HG03469 (cell line): ENCODE data around the gene ANKRD31.
"Not testable (repeated sequence)": the region's sequence is repeated elsewhere in the genome, so short reads cannot be mapped to it uniquely, and the experiment has no call there.

Experiments used
- ATAC-seq: cut with Tn5 transposase; IDR thresholded peaks from one replicate; pipeline ENCODE4 v1.9.1; 2021; ENCODE audit warnings: mild to moderate bottlenecking, moderate library complexity, moderate number of reproducible peaks; ENCODE audit not compliant: unreplicated experiment

Gene ANKRD31

DNA sequence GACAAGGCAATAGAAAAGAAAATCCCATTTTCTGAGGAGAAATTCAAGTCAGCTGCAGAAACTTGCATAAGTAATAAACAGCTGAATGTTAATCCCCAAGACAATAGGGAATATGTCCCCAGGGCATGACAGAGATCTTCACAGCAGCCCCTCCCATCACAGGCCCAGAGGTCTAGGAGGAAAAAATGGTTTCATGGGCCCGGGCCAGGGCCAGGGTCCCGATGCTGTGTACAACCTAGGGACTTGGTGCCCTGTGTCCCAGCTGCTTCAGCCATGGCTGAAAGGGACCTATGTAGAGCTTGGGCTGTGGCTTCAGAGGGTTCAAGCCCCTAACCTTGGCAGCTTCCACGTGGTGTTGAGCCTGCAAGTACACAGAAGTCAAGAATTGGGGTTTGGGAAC is 75.2 kb downstream of the ANKRD31 start:
- not testable (repeated sequence) for ATAC-seq

DNA sequence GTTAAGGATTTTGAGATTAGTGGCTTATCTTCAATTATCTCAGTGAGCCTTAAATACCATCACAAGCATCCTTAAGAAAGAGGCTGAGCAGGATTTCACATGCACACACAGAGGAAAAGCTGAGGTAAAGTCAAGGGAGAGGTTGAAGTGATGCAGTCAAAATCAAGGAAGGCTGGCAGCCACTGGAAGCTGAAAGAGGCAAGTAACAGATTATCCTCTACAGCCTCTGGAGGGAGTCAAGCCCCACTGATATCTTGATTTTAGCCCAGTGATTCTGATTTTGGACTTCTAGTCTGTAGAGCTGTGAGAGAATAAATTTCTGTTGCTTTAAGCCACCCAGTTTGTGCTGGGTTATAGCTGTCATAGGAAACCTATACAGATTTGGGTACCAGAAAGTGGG is 80.1 kb downstream of the ANKRD31 start:
- no peak for ATAC-seq

GRCh38 chr5:75152860-75153259 is 83.8 kb downstream of the ANKRD31 start:
- no peak for ATAC-seq

DNA sequence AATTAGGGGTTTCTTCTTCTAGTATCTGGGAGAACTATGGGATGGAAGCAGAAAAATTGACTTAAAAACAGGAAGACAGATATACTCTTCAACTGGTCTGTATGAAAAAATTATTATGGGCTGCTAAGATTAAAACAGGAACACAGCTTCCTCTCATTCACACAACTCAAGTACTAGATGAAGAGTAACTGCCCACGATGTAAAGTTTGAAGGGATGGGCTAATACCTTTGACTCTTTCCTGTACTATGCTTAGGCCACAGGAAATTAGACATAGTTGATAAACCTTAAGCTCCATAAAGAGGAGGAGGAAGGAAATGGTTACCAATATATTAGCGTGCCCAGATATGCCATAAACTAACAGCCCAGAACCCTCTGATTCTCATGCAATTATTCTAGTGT is 88.6 kb downstream of the ANKRD31 start:
- no peak for ATAC-seq

GRCh38 chr5:75142566-75143136 is 94.0 kb downstream of the ANKRD31 start:
- no peak for ATAC-seq

DNA sequence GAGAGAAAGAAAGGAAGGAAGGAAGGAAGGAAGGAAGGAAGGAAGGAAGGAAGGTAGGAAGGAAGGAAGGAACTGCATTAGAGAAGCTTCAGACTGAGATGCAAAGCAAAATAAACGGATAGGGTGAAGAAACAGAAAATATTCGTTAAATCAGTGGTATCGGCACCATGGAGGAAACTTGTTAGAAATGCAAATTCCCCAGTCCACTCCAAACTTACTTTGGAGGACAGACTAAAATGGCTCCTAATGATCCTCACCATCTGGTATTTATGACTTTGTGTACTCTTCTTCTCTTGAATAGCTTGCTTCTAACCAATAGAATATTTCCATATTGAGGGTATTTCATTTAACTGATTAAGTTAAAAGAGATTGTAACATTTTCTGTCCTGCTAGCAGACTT is 96.4 kb downstream of the ANKRD31 start:
- ATAC-seq, result no peak

DNA sequence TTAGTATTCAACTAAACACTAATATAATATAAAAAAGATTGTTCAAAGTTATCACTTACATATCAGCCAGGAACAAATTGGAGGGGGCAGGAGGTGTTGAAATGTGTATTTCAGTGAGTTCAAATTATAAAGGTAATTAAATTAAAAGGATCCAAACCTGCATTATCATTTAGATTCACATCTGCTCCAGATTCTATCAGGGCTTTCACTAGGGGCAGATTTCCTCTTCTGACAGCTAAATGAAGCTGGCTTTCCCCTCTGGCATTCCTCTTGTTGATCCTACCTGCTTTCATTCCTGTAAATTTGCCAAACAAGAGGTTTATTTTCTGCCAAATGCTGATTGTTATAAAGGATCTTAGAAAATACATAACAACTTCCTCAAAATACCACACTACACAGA is 98.0 kb downstream of the ANKRD31 start:
- ATAC-seq, result no peak

- no peak for ATAC-seq
These were observed 105.8 kb downstream of the ANKRD31 start for GRCh38 chr5:75130818-75131349.

DNA sequence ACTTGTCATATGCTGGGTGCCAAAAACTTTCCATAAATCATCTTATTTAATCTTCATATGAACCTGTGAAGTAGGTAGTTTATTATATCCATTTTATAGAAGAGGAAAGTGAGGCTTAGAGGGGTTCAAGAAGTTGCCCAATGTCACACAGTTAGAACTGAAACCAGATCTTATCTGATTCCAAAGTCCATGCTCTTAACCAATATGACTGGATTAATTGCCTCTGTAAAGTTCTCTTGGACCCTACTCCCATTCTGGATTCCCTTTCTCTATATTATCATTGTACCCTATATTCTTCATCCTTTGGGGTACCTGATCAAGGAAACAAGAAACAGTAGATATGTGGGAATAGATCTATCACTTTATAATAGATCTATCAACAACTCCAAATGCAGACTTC is 119.8 kb downstream of the ANKRD31 start:
- ATAC-seq, result no peak

DNA sequence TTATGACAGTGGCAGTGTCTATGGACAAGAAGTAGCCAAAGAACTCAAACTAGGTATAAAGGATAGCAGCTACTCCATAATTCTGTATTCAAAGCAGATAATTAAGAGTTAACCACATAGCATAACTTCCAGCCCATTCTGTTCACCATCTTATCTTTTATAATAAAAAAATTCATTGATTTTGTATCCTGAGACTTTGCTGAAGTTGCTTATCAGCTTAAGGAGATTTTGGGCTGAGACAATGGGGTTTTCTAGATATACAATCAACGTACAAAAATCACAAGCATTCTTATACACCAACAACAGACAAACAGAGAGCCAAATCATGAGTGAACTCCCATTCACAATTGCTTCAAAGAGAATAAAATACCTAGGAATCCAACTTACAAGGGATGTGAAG is 122.4 kb downstream of the ANKRD31 start:
- not testable (repeated sequence) for ATAC-seq

GRCh38 chr5:75113354-75114113 is 123.1 kb downstream of the ANKRD31 start:
- ATAC-seq, result no peak

DNA sequence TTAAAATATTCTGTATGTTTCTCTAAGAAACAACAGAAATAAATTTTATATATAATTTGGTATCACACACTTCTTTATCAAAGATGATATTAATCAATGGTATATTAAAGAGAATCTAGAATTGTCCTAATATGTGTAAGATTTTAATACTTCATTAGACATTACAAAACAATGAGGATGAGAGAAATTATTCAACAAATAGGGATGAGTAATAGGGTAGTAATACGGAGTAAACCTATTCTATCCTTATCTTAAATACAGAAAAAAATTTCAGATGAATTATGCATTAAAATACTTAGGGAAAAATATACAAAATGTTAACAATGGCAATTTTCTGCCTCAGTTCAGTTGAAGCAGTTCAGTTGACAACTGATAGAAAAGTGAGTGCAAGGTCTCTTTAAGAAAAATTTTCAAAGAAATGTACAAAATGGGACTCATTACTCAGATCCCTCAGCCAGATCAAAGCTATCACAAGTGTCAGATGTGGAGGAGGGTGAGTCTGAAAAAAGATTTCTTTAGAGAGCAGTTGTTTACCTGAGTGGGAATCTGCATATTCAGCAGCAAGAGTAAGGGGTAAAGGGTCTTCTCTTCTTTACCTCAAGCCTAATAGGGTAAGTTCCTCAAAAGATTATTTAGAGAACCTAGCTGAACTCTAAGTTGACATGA is 127.6 kb downstream of the ANKRD31 start:
- ATAC-seq, result no peak

- no peak for ATAC-seq
These were observed 128.2 kb downstream of the ANKRD31 start for GRCh38 chr5:75108515-75108914.

DNA sequence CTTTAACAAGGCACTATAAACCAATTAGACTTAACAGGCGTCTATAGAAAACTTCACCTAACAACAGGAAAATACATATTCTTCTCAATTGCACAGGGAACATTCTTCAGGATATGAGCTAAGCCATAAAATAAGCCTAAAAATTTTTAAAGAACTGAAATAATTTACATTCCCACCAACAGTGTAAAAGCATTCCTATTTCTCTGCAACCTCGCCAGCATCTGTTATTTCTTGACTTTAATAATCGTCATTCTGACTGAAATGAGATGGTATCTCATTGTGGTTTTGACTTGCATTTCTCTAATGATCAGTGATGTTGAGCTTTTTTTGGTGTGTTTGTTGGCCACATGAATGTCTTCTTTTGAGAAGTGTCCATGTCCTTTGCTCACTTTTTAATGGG is 140.7 kb downstream of the ANKRD31 start:
- not testable (repeated sequence) for ATAC-seq

GRCh38 chr5:75091597-75091996 is 145.1 kb downstream of the ANKRD31 start:
- no peak for ATAC-seq

- no peak for ATAC-seq
These were observed 147.0 kb downstream of the ANKRD31 start for GRCh38 chr5:75089662-75090061.

- ATAC-seq, result no peak
These were observed 147.5 kb downstream of the ANKRD31 start for GRCh38 chr5:75089137-75089536.

GRCh38 chr5:75088648-75089047 is 148.0 kb downstream of the ANKRD31 start:
- no peak for ATAC-seq

- no peak for ATAC-seq
These were observed 155.2 kb downstream of the ANKRD31 start for GRCh38 chr5:75081510-75081909.

DNA sequence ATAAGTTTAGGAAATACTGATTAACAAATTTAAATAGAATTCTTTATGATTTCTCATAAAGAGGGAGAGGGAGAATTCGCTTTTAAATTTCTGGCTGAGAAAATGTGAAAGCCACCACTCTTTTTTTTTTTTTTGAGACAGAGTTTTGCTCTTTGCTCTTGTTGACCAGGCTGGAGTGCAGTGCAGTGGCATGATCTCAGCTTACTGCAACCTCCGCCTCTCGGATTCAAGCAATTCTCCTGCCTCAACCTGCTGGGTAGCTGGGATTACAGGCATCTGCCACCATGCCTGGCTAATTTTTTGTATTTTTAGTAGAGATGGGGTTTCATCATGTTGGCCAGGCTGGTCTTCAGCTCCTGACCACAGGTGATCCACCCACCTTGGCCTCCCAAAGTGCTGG is 157.3 kb downstream of the ANKRD31 start:
- ATAC-seq, result not testable (repeated sequence)

- ATAC-seq, result no peak
These were observed 158.7 kb downstream of the ANKRD31 start for GRCh38 chr5:75078027-75078426.

DNA sequence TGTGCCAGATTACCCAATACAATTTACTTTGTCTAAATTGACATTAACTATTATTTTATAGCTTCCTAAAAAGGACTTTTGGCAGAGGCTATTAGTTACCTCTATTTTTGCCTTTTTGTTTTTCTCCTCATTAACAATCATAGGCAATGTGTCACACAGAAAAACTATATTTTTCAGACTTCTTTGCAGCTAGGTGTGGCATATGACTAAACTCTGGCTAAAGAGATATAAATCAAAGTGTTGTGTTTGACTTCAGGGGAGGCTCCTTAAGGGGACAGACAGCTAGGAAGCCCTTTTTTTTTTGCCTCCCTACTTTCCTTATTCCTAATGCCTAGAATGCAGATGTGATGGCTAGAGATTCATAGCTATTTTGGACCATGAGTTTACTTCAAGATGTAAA is 164.6 kb downstream of the ANKRD31 start:
- ATAC-seq, result no peak
